Right atrium auricular region (tissue), 2 donors: ENCODE data around the gene EFS. TPM values are rescaled to one million over a fixed set of nuclear protein-coding genes. Genes with fewer than 3 reads are reported as not detected.

ENCODE experiments used
- DNase-seq: peaks from one replicate; pipeline ENCODE4 v3.0.0-alpha.2; 2019; ENCODE audit warnings: low spot score
- H3K27ac ChIP-seq, 2 donors: fragments of 200-600 bp; sonication (generic); 1 replicate in 1 of 2; 2 replicates in 1 of 2; pipeline ENCODE4 v1.5.1; 2016 to 2019
- H3K27me3 ChIP-seq, 2 donors: fragments of 200-600 bp; sonication (generic); one replicate each; pipeline versions ENCODE4 v1.5.1 to v1.6.0; 2017 to 2019
- H3K36me3 ChIP-seq: fragments of 200-600 bp; sonication (generic); one replicate; pipeline ENCODE4 v1.5.1; 2016
- H3K4me1 ChIP-seq, 2 donors: fragments of 200-600 bp; sonication (generic); one replicate each; pipeline versions ENCODE4 v1.5.1 to v1.6.0; 2017 to 2019
- H3K4me3 ChIP-seq, 2 donors: fragments of 200-600 bp; sonication (generic); 1 replicate in 1 of 2; 2 replicates in 1 of 2; pipeline ENCODE4 v1.5.1; 2017 to 2019; ENCODE audit warnings: mild to moderate bottlenecking in 1 of 2, moderate library complexity in 1 of 2
- H3K9me3 ChIP-seq, 2 donors: fragments of 200-600 bp; sonication (generic); one replicate each; pipeline ENCODE4 v1.5.1; 2019
- CTCF ChIP-seq, 2 donors: fragments of 200-600 bp; sonication (generic); IDR thresholded peaks; one replicate each; pipeline ENCODE4 v1.5.1; 2019; ENCODE audit warnings: antibody characterized with exemption in 2 of 2
- total RNA-seq, 2 donors: library from RNA; depleted of rRNA; stranded (reverse); fragments of >200 nt; gene quantifications; one replicate each; pipeline ENCODE4 v1.1.0, GENCODE V29; 2016

Gene EFS
- total RNA-seq, 2 donors from 2014 or later, result 4.1 to 6.3 TPM

GRCh38 chr14:23358042-23358441 lies 6.9 kb downstream of the EFS start:
- TF ChIP-seq CTCF (IDR thresholded peaks at IDR 0.05), result no peak
- no peaks in the 10 kb centered on the region for H3K27me3 ChIP-seq
- H3K9me3 ChIP-seq, result no peaks in the 10 kb centered on the region
- DNase-seq, result no peak
- peaks cover 4% of the 10 kb centered on the region for H3K36me3 ChIP-seq
- H3K27ac ChIP-seq, result no peak overlapping the region
- H3K4me1 ChIP-seq, result peaks cover 0 to 13% of the 10 kb centered on the region in 2 donors
- no peak overlapping the region for H3K4me3 ChIP-seq

- TF ChIP-seq CTCF (IDR thresholded peaks at IDR 0.05), result no peak
- peaks cover 4% of the 10 kb centered on the region for H3K36me3 ChIP-seq
- H3K9me3 ChIP-seq, result no peaks in the 10 kb centered on the region
- no peaks in the 10 kb centered on the region for H3K27me3 ChIP-seq
- no peak overlapping the region for H3K27ac ChIP-seq
- H3K4me3 ChIP-seq, result no peak overlapping the region
- peaks cover 0 to 19% of the 10 kb centered on the region in 2 donors for H3K4me1 ChIP-seq
- peak; percentile 56 for DNase-seq
Measured at GRCh38 chr14:23357261-23357660, 7.7 kb downstream of the EFS start.

DNA sequence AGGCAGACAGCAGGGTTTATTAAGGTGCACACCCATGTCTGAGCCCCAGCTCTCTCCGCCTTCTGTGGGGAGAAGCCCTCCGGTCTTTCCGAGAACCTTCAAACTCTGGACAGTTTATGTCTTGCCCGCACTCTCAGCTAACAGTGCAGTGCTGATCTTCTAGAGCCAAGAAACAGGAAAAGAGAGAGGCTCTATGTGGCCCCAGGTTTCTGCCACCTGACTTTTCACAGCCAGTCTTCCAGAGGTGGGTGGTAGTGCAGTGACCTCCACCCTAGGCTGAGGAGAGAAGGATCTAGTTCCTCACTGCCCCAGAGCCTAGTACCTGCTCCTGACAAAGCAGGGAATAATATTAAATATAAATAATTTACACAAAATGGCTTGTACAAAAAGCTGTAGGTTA lies 8.3 kb downstream of the EFS start:
- Histone ChIP-seq H3K27ac (no peak overlapping the region), H3K9me3 (no peaks in the 10 kb centered on the region), H3K36me3 (peaks cover 4% of the 10 kb centered on the region), H3K27me3 (no peaks in the 10 kb centered on the region), H3K4me3 (no peak overlapping the region), H3K4me1 (peaks cover 0 to 25% of the 10 kb centered on the region in 2 donors)
- DNase-seq, result peak; percentile 50
- no peak for TF ChIP-seq CTCF (IDR thresholded peaks at IDR 0.05)

DNA sequence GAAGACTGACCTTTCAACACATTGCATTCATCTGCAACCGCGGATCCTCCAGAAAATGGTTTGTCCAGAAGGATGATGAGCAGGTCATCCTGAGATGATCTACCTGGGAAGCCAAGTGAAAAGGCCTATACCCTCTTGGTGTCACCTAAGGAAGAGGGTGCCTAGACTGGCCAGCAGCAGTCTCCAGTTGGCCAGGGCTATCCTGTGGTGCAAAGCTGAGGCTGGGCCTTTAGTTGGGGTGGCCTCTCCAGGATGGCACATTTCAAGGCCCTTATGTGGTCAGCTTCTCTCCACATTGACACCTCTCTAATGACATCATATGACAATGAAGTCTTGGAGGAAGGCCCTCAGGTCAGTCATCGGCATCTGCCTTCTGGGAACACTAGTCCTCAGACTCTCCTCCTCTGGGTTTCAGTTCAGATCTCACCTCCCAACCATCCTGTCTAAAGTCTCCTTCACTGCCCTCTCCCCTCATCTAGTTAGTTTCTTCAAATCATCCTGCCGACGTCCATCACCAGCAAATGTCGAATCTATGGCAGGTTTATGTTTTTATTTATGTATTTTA lies 9.0 kb downstream of the EFS start:
- Histone ChIP-seq H3K27ac (no peak overlapping the region), H3K9me3 (no peaks in the 10 kb centered on the region), H3K4me3 (no peak overlapping the region), H3K4me1 (peaks cover 0 to 27% of the 10 kb centered on the region in 2 donors), H3K27me3 (no peaks in the 10 kb centered on the region), H3K36me3 (peaks cover 4% of the 10 kb centered on the region)
- TF ChIP-seq CTCF (IDR thresholded peaks at IDR 0.05), result no peak
- peak; percentile 40 for DNase-seq

- Histone ChIP-seq H3K4me3 (no peak overlapping the region), H3K4me1 (peaks cover 0 to 27% of the 10 kb centered on the region in 2 donors), H3K36me3 (peaks cover 4% of the 10 kb centered on the region), H3K27me3 (no peaks in the 10 kb centered on the region), H3K9me3 (no peaks in the 10 kb centered on the region), H3K27ac (no peak overlapping the region)
- TF ChIP-seq CTCF (IDR thresholded peaks at IDR 0.05), result no peak
- DNase-seq, result no peak
Measured at GRCh38 chr14:23354990-23355389, 10.0 kb downstream of the EFS start.

DNA sequence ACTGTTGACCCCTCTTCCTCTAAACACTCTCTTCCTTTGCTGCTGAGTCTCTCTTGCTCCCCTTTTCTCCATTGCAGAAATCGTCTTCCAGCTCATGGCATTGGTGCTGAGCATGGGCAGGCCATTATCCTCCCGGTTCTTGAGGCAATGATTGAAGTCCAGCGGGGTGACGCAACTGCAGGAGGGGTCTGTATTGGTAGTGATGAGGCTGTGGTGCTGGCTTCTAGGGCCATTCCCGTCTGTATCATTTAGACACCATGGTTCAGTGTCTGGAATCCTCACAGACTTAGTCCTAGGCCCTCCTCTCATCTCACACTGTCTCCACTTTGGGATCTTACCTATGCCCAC lies 11.6 kb downstream of the EFS start:
- Histone ChIP-seq H3K36me3 (peaks cover 4% of the 10 kb centered on the region), H3K4me1 (peaks cover 0 to 24% of the 10 kb centered on the region in 2 donors), H3K9me3 (no peaks in the 10 kb centered on the region), H3K27me3 (no peaks in the 10 kb centered on the region), H3K27ac (peak overlapping the region in 1 of 2 donors; percentile 71), H3K4me3 (no peak overlapping the region)
- DNase-seq, result no peak
- no peak for TF ChIP-seq CTCF (IDR thresholded peaks at IDR 0.05)
